ENCODE data around the gene ADGRD2.

The ADGRD2 gene

DNA sequence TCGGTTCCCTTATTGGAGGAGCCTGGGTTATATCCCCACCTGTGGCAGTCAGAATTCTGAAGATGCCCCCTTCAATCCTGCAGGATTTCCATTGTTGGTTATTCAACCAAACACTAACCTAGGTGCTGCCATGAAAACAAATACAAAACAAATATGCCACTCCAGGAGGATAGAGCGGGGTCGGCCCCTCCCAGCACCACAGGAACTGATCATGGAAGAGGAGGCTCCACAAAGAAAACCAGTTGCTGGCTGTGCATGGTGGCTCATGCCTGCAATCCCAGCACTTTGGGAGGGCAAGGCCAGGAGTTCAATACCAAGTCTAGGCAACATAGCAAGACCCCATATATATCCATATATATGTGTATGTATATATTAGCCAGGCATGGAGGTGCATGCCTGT is 13.2 kb upstream of the ADGRD2 start:
- DNase-seq = no peak

DNA sequence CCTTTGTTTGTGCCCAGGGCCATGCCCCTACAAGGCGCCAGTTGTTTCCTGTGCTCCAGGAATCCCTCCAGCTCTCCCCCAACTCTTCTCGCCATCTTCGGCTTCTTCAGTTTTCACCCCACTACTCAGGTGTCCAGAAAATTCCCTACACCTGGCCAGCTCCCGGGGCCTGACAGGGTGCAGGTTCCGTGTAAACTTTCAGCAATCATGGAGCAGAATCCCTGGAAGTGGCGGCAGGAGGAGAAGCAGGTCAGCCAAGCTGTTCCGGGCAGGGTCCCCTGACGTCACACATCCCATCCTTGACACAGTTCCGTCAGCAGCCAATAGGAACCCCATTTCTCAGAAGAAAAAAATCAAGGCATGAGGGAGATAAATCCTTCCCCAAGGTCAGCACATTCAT is 12.2 kb upstream of the ADGRD2 start:
- DNase-seq = no peak

DNA sequence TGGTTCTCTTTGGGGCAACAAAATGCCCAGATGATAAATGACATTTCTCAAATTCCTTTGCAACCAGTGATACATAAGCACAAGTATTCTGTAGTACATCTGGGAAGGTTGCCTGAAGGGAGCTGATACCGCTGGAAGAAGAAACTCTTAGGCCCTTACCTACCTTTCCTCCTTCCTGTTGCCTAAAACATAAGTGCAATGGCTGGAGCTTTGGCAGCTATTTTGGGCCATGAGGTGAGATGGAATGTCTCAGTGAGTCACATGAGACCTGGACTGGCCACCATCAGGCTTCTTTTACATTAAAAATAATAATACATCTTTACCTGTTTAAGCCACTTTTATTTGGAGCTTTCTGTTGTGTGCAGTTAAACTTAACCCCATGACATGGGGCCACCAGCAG is 11.2 kb upstream of the ADGRD2 start:
- DNase-seq = no peak

DNA sequence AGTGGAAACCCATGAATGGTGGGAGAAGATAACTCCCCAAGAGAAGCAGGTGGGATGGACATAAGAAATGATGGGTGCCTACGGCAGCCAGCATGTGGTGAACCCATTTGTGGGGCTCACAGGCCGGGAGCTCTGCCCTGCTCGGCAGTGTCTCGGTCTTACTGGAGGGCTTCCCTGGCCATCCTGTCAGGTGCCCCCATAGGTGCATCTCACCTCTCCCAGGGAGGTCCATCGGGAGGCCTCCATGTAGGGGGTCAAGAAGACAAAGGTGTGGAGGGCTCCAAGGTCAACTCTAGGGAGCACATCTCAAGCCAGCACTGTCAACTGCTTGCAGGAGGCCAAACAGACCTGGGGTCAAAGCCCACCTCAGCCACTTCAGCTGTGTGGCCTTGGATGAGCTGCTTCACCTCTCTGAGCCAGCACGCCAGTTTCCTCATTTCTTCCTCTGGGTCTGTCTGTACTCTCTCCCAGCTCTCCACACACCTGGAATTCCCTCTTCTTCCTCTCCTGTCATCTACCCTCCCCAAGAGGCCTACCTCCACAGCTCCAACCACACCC is 10.5 kb upstream of the ADGRD2 start:
- DNase-seq = no peak

DNA sequence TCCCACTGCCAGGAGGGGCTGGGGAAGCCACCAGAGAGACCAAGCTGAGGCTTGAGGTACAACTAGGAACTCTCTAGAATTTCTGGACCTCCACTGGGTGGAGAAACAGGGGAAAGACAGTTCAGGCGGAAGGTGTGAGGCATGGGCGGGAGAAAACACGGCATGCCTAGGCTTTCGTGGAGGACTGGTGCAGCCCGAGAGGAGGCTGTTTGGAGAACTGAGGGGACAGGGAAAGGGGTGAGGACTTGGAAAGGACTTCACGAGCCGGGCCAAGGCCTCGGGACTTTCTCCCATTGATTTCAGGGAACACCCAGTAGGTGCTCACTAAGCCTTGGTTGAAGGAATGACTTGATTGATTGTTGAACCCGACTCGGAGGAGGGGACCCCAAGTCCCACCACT is 9.5 kb upstream of the ADGRD2 start:
- DNase-seq = no peak

DNA sequence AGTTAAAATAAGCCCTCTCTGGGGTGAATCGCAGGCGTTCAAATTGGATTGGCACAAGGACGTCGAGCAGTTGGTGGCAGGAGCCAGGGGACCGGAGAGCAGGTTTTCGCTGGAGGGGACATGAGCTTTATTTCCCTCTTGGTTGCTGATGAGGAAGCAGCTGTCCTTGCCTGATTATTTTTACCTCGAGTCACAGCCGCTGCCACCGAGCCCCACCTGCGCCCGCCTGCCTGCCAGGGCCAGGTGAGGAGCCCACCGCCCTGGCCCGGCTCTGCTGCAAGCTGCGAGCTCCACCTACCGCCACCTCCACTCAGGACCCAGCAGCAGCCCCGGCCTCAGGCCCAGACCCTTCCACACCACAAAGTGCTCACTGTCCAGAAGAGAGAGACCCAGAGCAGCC is 9.0 kb upstream of the ADGRD2 start:
- no peak for DNase-seq

DNA sequence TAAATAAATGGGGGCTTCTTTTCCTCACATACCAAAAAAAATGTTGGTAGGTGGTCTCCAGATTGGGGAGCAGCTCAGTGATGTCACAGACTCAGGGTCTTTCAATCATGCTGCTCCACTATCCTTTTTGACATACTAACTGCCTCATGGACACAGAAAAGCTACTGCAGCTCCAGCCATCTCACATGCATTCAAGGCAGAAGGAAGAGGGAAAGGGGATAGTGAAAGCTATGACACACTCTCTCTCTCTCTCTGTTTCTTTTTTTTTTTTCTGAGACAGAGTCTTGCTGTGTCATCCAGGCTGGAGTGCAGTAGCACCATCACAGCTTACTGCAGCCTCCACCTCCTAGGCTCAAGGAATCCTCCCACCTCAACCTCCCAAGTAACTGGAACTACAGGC is 7.9 kb upstream of the ADGRD2 start:
- DNase-seq = no peak

DNA sequence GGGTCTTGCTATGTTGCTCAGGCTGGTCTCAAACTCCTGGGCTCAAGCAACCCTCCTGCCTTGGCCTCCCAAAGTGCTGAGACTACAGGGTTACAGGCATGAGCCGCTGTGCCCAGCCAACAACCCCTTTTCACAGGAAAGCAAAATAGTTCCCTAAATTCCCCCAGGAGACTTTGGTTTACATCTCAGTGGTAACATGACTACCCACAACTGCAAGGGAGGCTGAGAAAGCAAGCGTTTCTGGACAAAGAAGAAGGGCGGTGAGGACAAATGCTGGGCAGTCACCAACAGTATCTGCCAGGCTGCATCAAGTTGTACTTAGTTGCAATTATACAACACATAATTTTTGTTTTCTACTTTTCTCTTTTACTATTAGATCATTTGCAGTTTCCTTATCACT is 7.4 kb upstream of the ADGRD2 start:
- no peak for DNase-seq

DNA sequence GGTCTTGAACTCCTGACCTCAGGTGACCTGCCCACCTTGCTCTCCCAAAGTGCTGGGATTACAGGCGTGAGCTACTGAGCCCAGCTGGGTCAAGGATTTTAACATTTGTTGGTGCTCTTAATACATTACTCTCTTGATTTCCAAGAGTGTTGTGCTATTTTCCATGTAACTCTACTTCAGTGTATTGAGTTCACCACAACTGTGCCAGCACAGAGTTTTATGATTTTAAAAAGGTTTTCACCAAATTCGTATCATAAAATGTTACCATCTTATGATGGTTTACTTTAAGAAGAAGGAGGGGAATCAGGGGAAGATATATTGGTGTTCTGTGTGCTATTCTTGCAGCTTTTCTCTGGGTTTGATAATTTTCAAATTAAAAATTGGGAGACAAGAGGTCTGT is 6.6 kb upstream of the ADGRD2 start:
- DNase-seq = no peak

DNA sequence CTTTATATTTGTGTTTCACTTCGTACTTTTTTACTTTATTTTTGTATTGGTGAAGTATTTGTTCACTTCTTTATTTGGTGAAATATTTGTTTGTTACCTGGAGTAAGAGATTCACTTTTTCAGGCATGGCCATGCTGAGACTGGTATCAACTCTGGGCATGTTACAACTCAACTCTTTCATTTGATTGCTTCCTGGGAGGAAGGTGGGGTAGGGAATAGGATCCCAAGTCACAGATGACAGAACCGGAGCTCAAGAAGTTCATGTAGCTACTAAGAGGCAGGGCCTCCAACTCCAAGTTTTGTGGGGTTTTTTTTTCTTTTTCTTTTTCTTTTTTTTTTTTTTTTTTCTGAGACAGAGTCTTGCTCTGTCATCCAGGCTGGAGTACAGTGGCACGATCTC is 6.1 kb upstream of the ADGRD2 start:
- DNase-seq = no peak

DNA sequence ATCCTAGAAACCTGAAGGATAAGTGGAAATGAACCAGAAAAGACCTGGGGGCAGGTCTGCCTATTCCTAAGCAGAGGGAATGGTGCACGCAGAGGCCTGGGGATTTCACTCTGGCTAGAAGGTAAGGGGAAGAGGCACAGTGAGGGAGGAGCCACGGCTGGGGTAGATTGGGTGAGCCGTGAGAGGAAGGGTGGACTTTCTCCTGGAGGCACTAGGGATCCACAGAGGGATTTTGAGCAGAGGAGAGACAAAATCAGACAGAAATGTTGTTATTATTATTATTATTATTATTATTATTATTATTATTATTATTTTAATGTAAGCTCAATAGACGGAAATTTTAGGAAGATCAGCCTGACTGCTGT is 3.0 kb upstream of the ADGRD2 start:
- DNase-seq = no peak

DNA sequence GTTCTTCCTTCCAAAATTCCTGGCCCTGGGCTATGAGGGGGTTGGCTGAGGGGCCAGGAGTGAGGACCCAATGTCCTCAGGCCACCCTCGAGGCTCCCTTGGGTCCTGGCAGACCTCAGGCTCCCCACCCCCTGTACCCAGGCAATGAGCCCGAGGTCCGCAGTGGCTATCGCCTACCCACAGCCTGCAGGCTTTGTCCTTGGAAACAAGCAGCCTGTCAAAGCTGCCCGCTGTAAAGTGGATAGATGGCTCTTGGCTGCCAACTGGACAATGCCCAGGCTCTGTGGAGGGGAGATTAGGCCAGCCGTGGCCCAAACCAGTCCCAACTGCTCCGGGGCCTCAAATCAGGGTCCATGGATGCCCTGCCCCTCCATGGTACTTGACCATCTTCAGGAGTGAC is 2.2 kb upstream of the ADGRD2 start:
- no peak for DNase-seq

DNA sequence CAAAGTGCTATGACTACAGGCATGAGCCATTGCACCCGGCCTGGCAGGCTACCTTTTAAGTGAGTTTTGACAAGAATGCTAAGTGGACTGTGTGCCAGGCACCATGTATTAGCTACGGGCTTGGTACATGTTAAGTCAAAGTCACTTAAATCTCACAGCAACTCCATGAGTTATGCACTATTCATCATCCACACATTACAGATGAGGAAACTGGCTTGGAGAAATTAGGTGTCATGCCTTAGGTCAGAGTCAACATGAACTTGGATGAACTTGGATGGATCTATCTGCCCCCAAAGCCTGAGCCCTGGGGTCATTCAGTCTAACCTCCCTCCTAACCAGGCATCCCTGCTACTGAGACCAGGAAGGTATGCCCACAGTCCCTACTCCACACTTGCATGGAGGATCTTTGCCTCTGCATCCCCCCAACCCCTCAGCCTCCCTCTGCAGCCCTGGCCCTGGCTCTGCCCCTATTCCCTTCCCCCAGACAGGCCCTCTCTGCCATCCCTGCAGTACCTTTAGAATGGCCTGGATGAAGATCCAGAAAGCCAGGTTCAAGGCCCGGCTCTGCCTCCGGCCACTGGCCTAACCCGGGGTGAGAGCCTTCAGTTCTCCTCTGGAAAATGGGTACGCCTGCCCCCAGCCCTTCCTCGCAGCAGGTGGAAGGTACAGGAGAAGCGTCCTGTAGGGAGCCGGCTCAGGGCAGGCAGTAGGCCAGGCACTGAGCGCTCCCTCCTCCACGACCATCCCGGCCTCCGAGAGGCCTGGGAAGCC is 685 bp upstream of the ADGRD2 start:
- DNase-seq = no peak

DNA sequence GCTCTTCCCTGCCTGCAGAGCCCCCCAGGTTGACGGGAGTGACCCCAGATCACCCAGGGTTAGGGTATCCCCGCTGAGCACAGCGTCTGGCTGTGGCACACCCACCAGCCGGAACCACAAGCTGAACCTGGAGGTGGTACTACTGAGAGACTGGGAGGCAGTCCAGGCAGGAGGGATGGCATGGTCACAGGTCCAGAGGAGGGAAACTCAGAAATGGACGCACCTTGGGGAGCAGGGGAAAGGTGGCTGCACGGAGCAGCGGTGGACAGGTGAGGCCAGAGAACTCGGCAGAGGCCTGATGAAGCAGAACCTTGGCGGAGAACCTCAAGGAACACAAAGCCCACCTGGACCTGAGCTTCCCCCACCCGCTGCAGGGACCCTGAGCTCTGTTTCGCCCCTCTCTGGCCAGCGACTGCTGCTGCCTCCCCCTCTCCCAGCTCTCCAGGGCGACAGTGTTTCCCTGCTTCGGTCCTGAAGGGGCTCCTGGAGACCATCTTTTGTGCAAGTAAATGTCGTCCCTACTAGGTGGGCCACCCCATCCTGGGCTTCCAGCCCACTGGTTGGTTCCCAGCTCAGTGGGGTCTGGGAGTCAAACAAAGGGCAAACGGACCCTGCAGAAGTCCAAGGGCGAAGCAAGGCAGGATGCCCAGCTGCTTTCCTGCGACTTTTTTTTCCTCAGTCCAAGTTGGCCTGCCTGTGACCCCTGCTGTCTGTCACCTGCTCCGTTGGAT is 845 bp downstream of the ADGRD2 start:
- no peak for DNase-seq

DNA sequence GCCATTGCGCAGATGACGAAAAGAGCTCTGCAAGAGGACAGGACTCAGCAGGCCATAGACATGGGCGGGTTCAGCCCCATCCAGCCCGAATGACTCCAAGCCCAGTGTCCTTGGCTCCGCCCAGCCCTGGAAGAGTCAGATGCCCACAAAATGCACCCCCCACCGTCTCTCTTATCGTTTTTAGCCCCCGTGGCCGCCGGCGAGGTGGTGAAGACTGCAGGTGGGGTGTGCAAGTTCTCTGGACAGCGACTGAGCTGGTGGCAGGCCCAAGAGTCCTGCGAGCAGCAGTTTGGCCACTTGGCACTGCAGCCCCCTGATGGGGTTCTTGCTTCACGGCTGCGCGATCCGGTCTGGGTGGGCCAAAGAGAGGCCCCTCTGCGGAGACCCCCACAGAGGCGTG is 2.1 kb downstream of the ADGRD2 start:
- no peak for DNase-seq

DNA sequence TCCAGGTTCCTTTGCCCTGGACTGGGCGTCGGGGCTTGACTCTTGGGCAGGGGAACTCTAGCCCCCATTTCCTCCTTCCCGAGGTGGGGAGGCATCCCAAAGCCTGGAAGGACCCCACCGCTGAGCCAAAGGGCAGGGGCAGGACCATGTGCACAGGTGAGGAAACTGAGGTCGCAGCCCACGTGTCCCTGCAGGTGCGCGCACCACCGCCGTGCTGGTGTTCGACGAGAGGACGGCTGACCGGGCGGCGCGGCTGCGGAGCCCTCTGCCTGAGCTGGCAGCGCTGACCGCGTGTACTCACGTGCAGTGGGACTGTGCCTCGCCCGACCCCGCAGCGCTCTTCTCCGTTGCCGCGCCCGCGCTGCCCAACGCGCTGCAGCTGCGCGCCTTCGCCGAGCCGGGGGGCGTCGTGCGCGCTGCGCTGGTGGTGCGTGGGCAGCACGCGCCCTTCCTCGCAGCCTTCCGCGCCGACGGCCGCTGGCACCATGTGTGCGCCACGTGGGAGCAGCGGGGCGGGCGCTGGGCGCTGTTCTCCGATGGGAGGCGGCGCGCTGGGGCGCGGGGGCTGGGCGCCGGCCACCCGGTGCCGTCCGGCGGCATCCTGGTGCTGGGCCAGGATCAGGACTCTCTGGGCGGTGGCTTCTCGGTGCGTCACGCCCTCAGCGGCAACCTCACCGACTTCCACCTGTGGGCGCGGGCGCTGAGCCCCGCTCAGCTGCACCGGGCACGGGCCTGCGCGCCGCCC is 2.8 kb downstream of the ADGRD2 start:
- DNase-seq = no peak

DNA sequence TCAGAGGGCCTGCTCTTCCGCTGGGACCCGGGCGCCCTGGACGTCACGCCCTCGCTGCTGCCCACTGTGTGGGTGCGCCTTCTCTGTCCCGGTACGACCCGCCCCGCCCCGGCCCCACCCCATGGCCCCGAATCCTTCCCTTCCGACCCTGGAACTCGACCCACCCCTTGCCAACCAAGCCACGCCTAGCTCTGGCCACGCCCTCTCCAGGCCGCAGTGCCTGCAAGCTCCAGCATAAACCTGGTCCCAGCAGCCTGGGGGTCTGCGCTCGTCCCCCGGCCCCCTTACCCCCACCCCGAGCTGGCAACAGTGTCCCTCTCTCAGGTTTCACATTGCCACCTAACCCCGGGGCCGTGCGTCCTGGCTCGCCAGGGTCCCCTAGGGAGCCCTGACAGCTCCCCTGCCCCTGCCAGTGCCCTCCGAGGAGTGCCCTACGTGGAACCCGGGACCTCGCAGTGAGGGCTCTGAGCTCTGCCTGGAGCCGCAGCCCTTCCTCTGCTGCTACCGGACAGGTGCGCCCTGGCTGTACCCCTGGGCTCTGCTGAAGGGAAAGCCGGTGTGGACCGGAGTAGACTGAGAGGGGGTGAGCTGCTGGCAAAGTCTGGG is 3.4 kb downstream of the ADGRD2 start:
- no peak for DNase-seq

DNA sequence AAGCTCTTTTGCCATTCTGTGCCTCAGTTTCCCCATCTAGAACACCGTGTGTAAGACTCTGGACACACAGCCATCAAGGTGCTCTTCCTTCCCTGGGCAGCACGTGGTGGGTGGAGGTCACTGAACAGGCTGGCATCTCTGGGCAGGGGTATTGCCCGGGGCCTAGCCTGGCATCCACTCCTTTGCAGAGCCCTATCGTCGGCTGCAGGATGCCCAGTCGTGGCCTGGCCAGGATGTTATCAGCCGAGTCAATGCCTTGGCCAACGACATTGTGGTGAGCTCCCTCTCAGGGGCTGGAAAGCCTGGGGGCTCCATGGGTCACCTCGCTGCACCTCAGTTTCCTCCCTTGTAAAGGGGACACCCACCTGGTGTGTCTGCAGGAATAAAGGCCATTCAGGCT is 4.0 kb downstream of the ADGRD2 start:
- no peak for DNase-seq

DNA sequence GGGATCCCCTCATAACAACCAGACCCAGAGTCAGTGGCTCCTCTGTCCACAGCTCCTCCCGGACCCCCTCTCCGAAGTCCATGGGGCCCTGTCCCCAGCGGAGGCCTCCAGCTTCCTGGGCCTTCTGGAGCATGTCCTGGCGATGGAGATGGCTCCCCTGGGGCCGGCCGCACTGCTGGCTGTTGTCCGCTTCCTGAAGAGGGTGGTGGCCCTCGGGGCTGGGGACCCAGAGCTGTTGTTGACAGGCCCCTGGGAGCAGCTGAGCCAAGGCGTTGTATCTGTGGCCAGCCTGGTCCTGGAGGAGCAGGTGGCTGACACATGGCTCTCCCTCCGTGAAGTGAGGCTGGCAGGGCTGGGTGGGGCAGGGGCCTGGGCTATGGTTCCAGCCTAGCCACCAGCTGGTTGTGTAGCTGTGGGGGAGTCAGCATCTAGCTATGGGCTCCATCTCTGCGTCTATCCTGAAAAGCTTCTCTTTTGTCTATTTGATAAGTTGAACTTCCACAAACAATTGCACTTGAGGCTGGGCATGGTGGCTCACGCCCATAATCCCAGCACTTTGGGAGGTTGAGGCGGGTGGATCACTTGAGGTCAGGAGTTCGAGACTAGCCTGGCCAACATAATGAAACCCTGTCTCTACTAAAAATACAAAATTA is 4.7 kb downstream of the ADGRD2 start:
- DNase-seq = no peak

DNA sequence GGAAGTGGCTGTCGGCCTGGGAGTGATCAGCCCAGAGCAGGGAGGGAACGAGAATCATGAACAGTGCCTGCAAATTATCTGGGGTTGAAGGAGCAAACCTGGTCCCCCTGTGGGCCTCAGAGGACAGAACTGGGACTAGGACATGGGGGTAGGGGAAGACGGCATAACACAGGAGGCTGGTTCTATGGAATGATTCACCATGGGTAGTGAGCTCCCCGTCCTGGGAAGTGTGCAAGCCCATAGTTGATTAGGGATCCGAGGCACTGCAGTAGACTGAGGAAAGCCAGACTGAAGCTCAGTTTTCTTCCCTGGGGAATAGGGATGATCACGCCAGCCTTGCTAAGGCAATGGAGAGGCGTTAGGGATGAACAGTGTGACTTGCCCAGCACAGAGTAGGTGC is 5.6 kb downstream of the ADGRD2 start:
- DNase-seq = no peak

DNA sequence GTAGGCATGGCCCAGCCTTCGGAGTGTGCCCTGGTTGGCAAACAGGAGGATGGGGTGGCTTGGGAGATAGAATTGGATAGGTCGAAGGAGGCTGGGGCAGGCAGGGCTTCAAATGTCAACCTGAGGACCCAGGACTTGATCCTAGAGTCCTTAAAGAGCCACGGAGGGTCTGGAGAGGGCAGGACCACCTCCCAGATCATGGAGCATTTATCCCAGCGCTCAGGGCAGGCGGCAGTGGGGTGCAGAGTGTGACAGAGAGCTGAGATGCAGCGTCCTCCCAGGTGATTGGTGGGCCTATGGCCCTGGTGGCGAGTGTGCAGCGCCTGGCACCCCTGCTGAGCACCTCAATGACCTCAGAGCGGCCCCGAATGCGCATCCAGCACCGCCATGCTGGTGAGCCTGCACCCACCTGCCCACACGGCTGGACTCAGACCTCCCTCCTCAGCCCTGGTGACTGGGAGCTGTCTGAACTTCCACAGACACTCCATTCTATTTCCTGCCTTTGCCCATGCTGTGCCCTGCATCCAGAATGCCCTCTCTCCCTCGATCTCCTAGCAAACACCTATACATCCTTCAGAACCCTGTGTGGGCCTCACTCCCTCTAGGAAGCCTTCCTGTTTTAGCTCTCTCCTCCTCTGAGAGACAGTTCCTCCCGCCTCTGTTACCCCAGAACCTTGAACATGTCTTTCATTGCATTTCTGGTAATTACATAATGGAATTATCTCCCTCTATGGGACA is 6.3 kb downstream of the ADGRD2 start:
- no peak for DNase-seq
